ENCODE data around the gene FAM78A.
"Not testable (repeated sequence)": the region's sequence is repeated elsewhere in the genome, so short reads cannot be mapped to it uniquely, and the experiment has no call there.

The FAM78A gene

DNA sequence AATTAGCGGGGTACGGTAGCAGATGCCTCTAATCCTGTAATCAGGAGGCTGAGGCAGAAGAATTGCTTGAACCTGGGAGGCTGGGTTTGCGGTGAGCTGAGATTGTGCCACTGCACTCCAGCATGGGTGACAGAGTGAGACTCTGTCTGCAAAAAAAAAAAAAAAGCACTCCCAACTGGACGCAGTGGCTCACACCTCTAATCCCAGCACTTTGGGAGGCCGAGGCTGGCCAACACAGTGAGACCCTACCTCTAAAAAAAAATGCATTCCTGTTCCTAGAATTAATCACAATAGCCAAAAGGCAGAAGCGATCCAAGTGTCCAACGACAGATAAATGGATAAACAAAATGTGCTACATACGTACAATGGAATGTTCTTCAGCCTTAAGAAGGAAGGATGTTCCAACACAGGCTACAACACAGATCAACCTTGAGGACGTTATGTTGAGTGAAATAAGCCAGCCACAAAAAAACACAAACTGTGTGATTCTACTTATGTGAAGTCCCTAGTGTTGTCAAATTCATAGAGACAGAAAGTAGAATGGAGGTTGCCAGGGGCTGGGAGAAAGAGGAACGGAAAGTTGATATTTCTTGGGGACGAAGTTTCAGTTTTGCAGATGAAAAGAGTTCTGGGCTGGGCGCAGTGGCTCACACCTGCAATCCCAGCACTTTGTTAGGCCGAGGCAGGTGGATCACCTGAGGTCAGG, 13.8 kb downstream of the FAM78A start:
- no peak for DNase-seq

DNA sequence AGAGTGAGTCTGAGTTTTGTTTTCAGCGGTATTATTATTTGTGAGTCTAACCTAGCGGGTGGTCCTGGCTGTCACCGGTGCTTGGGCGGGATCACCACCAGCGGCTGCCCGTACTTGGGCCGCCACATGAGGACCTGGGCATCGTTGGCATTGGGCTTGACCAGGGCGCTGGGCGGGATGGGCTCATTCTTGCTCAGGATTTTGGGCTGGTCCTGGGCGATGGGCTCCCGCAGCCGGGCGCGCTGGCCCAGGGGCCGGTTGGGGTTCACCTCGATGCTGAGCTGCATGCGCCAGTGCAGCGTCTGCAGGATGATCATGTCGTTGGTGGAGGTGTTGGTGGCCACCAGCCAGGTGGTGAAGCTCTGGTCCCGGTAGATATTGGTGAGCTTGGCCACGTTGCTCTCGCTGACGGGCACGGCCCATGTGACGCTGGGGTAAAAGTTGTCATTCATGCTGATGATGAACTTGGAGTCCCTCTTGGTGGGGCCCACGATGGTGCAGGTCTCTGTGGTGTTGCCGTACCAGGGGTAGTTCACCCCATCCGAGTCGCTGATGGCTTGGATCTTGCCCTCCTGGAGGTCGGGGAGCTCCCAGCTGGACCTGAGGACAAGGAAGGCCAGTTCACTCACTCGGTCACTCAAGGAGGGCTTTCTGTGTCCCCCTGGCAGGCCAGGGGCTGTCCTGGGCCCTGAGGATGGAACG, 15.4 kb downstream of the FAM78A start:
- no peak for DNase-seq

DNA sequence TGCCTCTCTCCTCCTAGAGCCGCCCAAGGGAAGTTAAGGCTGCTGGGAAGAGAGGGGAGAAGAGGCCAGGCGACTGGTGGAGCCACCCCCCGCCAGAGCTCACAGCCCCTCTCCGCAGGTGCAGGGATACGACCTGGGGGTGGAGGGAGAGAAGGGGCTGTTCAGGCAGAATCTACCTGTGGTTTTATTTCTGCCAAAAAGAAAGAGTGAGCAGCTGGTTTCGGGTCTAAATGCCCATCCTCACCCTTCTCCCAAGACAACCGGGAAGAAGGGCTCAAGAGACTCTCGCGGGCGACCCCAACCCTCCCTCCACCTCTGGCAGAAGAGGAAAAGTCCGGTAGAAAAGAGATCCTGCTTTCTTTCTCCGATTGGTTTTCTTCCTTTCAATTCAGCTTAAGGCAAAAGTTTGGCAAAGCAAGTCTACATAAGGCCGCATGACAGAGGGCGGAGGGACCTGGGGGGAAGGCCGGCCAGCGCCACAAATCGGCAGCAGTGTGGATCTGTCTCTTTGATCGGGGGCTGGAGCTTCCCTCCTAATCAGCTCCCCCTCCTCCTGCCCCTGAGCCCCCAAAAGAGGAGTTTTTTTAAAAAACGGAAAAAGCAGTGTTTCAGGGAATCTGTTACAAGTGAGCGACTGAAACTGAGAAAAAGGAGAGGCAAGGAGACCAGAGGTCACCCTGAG, 16.3 kb downstream of the FAM78A start:
- no peak for DNase-seq

GRCh38 chr9:131259432-131259898, 16.8 kb downstream of the FAM78A start:
- DNase-seq, result no peak

DNA sequence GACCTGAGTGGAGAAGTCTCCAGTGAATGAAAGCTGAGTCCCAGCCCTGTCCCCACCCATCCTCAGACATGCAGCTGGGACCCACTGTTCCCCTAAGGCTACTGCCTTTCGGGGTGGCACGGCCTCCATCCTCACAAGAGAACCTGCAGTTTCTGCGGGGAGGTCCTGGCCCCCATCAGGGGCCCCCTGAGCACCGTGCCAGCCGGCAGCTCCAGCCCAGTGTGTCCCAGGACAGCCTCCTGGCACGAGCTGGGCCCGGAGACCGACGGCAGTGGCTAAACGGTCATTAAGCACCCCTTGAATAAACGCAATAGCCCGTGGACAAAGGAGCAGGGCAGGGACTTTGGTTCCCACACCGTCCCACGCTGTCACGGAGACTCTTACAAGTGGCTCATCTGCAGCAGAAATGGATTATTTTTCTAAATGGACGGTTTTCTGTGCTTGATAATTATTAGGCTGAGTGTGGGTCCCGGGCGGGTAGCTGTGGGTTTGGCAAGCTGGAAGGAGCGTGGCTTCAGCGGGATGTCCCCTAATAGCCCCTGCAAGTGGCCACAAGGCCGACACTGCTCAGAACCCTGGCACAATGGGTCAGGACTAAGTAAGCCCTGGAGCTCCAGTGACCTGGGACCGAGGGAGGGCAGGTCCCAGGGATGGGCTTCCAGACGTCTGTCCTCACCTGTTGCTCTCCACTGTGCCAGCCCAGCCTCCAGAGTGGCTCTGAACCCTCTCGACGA, 17.4 kb downstream of the FAM78A start:
- no peak for DNase-seq

GRCh38 chr9:131258186-131258585, 18.1 kb downstream of the FAM78A start:
- no peak for DNase-seq

GRCh38 chr9:131257266-131258025, 18.9 kb downstream of the FAM78A start:
- no peak for DNase-seq

DNA sequence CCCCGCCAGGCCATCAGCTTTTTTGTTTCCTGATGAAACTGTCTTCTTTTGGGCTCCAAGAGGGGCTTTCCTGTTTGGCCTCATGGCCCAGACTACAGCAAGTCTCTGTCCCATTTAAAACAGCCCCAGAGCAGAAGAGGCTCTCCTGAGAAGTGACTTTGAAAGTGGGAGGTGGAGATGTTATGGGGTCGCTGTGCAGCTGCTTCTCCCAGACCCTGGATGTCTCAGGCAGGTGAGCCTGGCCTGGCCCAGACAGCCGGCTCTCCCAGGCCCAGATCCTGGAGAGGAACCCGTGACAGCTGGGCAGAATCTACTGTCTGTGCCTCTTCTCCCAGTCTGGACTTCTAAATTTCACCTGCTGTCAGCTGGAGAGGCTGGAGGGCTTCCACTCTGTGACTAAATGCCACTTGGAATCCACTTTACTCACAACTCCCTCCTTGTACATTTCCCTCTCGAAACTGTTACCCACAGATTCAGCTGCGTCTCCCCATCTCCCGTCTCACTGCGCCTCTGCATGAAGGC, 20.6 kb downstream of the FAM78A start:
- DNase-seq, result no peak

- DNase-seq, result no peak
These were observed 21.7 kb downstream of the FAM78A start for GRCh38 chr9:131254626-131255025.

DNA sequence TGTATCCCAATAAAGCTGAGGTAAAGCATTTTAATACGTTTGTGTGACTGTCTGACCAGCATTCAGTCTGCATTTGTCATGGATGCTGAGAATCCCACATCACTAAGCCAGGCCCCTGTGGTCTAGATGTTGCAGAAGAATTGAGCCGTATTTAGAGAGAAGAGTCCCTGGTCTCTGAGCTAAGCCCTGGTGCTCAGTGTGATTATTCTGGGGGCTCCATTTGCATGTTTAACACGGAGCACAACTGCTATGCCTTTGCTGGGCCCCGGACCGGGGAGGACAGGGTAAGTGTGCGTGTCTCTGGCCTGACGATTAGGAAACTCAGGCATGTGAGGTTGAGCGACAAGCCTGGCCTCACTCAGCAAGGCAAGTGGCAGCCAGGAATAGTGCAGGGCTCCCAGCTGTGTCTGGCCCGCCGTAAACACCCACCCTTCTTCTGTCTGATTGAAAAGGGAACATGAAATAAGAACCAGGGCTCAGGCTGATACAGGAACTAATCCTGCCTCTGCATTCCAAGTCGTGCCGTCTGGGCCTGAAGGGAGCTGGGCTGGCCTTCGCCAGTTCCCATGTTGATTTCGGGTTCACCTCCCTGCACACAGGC, 22.3 kb downstream of the FAM78A start:
- no peak for DNase-seq

DNA sequence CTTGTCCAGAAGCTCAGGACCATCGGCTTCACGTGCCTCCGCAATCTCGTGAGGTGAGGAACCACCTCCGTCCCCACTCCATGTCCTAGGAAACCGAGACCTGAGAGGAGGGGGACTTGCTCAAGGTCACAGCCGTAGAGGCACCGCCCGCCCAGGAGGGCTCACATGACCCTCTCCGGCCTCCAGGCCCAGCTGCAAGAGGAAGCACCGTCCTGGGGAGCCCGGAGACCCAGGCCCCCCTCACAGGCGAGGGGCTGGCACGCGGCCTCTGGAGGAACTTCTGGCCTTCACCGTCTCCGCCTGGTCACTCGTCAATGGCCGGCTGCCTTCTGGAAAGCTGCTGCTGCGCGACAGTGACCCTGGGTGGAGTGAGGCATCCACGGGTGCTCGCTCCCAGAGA, 24.2 kb downstream of the FAM78A start:
- DNase-seq, result no peak

GRCh38 chr9:131246618-131247017, 29.7 kb downstream of the FAM78A start:
- no peak for DNase-seq

GRCh38 chr9:131244331-131244730, 32.0 kb downstream of the FAM78A start:
- DNase-seq, result not testable (repeated sequence)

- no peak for DNase-seq
These were observed 36.0 kb downstream of the FAM78A start for GRCh38 chr9:131240047-131240921.

DNA sequence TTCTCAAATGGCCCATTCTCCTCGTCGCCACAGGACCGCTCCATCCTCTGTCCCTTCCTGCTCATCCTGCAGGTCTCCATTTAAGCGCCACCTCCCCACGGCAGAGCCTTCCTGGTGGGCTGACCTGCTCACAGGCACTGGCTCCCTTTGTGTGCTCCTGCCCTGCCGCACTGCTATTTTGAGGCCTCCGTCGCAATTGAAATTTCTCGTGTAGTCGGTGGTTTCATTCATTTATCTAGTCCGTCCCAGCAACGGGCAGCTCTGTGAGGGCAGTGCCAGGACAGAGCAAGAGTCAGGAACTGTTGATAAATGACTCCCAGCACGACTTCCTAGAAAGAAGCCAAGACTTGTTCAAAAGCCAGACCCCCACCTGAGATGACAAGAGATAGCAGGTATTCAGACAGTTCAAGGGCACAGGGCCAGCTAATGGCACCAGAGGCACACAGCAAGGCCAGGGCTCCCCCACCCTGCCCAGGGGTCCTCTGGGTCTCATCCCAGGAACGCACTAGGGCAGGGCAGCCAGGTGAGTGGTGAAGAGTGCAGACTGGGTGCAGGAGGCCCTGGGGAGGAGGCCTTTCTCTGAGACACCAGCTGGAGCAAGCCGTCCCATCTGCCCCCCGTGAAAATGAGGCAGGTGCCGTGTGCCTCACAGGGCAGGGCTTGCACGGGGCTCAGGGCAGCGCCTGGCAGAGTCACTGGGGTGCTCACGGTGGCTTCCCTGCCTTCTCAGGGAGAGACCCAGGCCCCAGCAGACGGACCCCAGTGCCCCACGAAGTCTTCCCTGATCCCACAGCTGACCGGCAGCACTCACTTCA, 36.9 kb downstream of the FAM78A start:
- no peak for DNase-seq

DNA sequence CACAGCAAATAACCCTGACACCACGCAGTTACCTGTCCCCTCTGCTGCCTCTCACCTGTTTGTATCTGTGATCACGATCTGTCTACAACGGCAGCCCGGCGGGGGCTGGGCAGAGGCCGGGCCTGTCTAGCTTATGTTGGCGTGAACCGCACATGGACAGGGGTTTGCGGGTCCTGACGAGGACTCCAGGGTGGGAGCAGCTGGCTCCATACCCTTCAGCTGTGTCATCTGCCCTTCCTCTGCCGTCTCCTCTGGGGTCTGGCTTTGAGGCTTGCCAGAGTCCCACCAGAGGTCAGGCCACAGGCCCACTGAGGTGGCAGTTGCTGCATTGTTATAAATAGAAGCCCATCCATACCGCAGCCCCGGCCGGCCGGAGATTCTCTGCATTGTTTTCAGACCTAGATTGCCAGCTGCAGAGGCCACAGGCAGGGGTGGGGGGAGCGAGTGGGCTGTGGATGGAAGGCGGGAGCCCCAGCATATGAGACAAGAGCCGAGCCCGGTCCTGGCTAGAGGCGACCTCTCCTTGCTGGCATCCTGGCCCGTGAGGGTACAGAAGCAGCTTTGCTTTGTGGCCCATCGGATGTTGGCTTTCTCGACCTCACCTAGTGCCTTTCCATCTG, 37.8 kb downstream of the FAM78A start:
- no peak for DNase-seq

DNA sequence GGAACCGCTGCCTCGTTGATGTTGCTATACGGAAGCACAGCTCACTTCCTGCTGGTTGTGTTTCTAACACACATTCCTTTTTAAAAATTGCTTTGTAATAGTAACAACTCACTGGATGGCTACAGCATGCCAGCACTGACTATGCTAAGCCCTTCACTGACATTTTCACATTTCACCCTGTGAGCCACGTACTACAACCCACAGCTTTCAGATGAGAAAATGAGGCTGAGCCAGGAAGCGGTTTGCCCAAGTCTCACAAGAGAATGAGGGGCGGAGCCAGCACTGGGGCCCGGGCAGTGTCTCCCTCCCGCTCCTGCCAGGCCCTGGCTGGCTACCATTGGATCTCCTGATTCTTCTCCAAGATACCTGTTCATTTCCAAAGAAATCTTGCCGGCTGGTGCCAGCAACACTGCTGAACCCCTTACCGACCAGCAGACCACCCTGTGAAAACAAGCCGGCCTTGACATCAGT, 38.3 kb downstream of the FAM78A start:
- peak; percentile 86 for DNase-seq

DNA sequence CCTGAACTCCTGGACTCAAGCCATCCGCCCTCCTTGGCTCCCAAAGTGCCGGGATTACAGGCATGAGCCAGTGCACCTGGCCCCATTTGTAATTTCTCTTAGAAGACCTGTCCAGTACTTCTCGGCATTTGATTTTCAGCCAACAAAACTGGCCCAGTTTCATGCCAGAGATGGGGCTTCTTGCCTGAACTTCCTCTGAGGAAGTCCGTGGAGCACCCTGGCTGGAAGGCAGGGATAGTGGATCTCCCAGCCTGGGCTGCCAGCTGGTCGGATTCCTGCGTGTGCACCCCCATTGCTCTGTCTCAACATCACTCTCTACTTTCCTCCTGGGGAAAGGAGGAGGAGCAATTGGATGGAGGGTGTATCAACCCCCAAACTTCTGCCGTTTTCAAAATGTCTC, 39.0 kb downstream of the FAM78A start:
- no peak for DNase-seq

- DNase-seq, result no peak
These were observed 39.5 kb downstream of the FAM78A start for GRCh38 chr9:131236761-131237160.
